Osteocyte (in vitro differentiated cells): ENCODE data around the gene AHNAK. TPM values are rescaled to one million over a fixed set of nuclear protein-coding genes. Genes with fewer than 3 reads are reported as not detected.
"Not testable (repeated sequence)": the region's sequence is repeated elsewhere in the genome, so short reads cannot be mapped to it uniquely, and the experiment has no call there.

Source experiments
- DNase-seq: peaks from one replicate; pipeline ENCODE4 v3.0.0; 2021; ENCODE audit warnings: mixed read lengths; ENCODE audit not compliant: unreplicated experiment; ENCODE audit errors: extremely low spot score
- H3K27ac Mint-ChIP-seq: one replicate; pipeline ENCODE4 v1.8.0; 2021; ENCODE audit warnings: mild to moderate bottlenecking, mixed read lengths; ENCODE audit not compliant: unreplicated experiment
- H3K27me3 Mint-ChIP-seq: one replicate; pipeline ENCODE4 v1.8.0; 2021; ENCODE audit warnings: mixed read lengths; ENCODE audit not compliant: unreplicated experiment
- H3K36me3 Mint-ChIP-seq: one replicate; pipeline ENCODE4 v1.8.0; 2021; ENCODE audit warnings: mixed read lengths; ENCODE audit not compliant: unreplicated experiment
- H3K4me1 Mint-ChIP-seq: one replicate; pipeline ENCODE4 v1.8.0; 2021; ENCODE audit warnings: mixed read lengths; ENCODE audit not compliant: unreplicated experiment
- H3K4me3 Mint-ChIP-seq: one replicate; pipeline ENCODE4 v1.8.0; 2021; ENCODE audit warnings: mild to moderate bottlenecking, moderate library complexity, mixed read lengths; ENCODE audit not compliant: unreplicated experiment
- H3K9me3 Mint-ChIP-seq: one replicate; pipeline ENCODE4 v1.8.0; 2021; ENCODE audit warnings: mixed read lengths; ENCODE audit not compliant: unreplicated experiment
- CTCF ChIP-seq: fragments of 200-600 bp; sonication (generic); IDR thresholded peaks from 2 replicates; pipeline ENCODE4 v1.5.0; 2021; ENCODE audit warnings: antibody characterized with exemption, mild to moderate bottlenecking, moderate library complexity
- total RNA-seq: library from RNA; stranded (reverse); gene quantifications from 2 replicates; pipeline ENCODE4 v1.2.1, GENCODE V29; 2021

AHNAK gene
- total RNA-seq, 1 donor from 2014 or later, result 462 TPM

DNA sequence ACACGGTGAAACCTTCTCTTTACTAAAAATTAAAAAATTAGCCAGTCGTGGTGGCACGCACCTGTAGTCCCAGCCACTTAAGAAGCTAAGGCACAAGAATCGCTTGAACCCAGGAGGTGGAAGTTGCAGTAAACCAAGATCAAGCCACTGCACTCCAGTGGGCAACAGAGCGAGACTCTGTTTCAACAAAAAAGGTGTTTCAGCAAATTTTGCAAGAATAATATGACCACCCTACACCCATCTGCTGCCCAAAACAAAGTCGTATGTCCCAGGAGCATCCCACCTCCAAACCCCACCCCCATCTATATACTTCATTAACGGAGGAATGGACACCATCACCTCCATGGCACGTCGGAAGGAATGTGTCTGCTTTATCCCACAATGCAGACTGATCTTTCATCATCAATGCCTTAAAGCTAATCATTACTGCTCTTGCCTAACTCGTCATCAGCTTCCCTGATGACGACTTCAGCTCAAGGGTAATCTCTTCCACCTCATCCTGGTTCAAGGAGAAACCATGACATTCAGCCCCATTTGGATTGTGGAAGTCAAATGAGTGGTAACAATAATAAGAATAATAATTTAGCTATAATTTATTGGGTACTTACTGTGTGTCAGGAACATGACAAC is 93.7 kb downstream of the AHNAK start:
- Mint-ChIP-seq H3K4me3 (no peak overlapping the region), H3K27ac (no peak overlapping the region), H3K27me3 (no peaks in the 10 kb centered on the region), H3K36me3 (no peaks in the 10 kb centered on the region), H3K4me1 (peaks cover 3% of the 10 kb centered on the region), H3K9me3 (no peaks in the 10 kb centered on the region)
- no peak for TF ChIP-seq CTCF
- DNase-seq, result no peak

GRCh38 chr11:62452261-62452660 is 94.3 kb downstream of the AHNAK start:
- DNase-seq, result no peak
- no peak overlapping the region for H3K27ac Mint-ChIP-seq
- H3K4me3 Mint-ChIP-seq, result no peak overlapping the region
- no peaks in the 10 kb centered on the region for H3K36me3 Mint-ChIP-seq
- H3K4me1 Mint-ChIP-seq, result peaks cover 3% of the 10 kb centered on the region
- H3K9me3 Mint-ChIP-seq, result no peaks in the 10 kb centered on the region
- H3K27me3 Mint-ChIP-seq, result no peaks in the 10 kb centered on the region
- TF ChIP-seq CTCF, result no peak

DNA sequence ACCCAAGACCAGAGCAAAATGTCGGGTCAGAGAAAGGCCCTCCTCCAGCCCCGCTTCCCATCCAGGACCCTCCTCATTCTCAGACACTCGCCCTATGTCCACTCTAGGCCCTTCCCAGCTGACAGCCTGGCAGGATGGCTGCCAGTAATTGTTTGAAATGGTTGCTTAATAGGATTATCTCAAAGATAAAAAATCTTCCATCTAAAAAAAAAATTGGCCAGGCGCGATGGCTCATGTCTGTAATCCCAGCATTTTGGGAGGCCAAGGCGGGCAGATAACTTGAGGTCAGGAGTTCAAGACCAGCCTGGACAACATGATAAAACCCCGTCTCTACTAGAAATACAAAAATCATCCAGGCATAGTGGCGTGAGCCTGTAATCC is 95.4 kb downstream of the AHNAK start:
- Mint-ChIP-seq H3K9me3 (no peaks in the 10 kb centered on the region), H3K4me1 (peaks cover 4% of the 10 kb centered on the region), H3K36me3 (peaks cover 2% of the 10 kb centered on the region), H3K27ac (no peak overlapping the region), H3K4me3 (no peak overlapping the region), H3K27me3 (no peaks in the 10 kb centered on the region)
- no peak for DNase-seq
- TF ChIP-seq CTCF, result no peak

DNA sequence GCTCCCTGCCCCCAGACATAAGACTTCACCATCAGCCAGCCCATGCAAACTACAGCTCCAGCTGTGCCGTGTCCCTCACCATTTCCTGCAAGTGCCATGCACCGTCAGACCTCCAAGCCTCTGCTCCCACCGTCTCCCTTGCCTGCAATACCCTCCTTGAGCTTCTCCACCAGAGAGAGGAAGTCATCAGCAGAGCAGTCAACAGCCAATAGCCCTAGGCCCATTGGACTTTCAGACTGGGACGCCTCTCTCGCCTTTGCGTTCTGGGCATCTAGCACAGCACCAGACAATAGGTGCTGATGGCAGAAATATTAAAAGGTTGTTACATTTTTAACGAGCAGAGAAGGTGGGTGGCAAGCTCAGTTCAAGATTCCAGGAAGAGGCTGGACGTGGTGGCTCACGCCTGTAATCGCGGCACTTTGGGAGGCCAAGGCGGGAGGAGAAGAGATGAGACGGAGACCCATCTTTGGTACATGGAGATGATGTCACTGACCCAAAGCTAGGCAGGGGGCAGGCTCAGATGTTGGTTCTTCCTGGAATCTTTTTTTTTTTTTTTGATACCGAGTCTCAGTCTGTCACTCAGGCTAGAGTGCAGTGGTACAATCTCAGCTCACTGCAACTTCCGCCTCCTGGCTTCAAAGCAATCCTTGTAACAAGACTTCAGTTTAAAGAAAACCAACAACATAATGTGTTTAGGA is 95.9 kb downstream of the AHNAK start:
- no peak for TF ChIP-seq CTCF
- Mint-ChIP-seq H3K27ac (no peak overlapping the region), H3K27me3 (no peaks in the 10 kb centered on the region), H3K9me3 (no peaks in the 10 kb centered on the region), H3K4me1 (peaks cover 5% of the 10 kb centered on the region), H3K36me3 (peaks cover 2% of the 10 kb centered on the region), H3K4me3 (no peak overlapping the region)
- no peak for DNase-seq

DNA sequence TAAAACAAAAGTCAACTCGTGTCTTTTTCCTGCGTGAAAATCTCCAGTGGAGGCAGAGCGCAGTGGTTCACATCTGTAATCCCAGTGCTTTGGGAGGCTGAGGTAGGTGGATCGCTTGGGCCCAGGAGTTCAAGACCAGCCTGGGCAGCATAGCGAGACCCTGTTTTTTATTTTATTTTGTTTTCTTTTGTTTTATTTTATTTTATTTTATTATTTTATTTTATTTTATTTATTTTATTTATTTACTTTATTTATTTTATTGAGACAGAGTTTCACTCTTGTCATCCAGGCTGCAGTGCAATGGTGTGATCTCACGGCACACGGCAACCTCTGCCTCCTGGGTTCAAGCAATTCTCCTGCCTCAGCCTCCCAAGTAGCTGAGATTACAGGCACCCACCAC is 96.7 kb downstream of the AHNAK start:
- H3K4me1 Mint-ChIP-seq, H3K36me3 Mint-ChIP-seq, DNase-seq, H3K27ac Mint-ChIP-seq, H3K27me3 Mint-ChIP-seq, H3K4me3 Mint-ChIP-seq, H3K9me3 Mint-ChIP-seq: not testable (repeated sequence)
